ACHN (cell line): ENCODE results near the gene SFT2D1.

Source experiments
- DNase-seq: peaks from one replicate; pipeline ENCODE4 v3.0.0-alpha.2; 2015
- in situ Hi-C: cut with HindIII; loops from 2 replicates; pipeline ENCODE4 v1.10.0; 2017; ENCODE audit warnings: low sequenced_read_pairs, low pct_ligation_motif_present, low pct_unique_long_range_greater_than_20kb

SFT2D1 gene

GRCh38 chr6:166341977-166342348 is 382 bp downstream of the SFT2D1 start:
- DNase-seq: peak; percentile 2
- in situ Hi-C loops: no loop called here

DNA sequence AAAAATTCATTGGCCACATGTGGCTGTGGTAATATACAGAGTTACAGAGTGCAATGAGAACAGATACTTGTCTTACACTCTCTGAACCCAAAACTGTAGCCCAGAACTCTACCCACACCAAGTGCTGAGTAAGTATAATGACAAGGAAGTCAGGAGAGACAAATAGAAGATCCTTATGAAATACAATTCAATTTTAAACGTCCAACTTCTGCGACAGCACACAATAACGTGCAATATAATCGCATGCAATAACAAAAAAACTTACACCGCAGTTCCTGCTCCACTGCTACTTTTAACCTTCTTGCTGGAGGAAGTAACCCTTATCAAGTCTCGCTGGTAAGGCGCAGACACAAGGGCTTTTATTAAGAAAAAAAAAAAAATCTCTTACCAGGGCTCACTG is 881 bp downstream of the SFT2D1 start:
- DNase-seq: no peak
- in situ Hi-C loops: no loop called here

DNA sequence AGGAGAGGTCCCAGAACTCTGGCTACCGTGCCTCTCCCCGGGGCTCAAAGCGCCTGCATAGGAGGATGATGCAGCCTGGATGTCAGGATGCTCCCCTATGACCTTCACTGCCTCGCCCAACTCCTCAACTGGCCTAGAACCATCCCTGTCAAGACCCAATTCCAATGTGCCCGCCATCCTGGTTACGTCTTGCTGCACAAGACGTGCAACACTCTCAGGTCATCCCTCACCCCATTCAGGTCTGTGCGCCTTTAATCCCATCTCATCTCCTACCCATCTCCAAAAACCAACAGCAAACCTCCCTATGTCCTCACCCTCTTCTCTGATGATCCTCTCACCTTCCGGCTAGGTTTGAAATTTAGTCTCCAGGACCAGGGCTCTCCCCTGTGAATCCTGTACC is 3.5 kb downstream of the SFT2D1 start:
- in situ Hi-C loops: no loop called here
- no peak for DNase-seq

DNA sequence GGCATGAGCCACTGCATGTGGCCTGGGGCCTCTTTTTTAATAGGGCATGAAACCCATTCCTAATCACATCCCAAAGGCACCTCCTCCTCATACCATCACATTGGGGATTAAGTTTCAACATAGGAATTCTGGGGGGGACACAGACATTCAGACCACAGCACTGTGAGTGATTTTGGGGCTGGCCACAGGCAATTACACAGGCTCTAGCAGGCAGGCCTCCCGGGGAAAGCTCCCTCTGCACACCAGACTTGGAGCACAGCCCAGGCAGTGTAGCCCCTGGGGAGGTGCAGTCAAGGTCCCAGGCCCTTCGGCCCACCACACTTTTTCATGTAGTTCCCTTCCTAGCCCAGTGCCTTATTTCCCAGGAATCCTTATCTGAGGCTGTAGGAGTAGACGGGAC is 5.5 kb downstream of the SFT2D1 start:
- DNase-seq: no peak
- in situ Hi-C loops: no loop called here

GRCh38 chr6:166335378-166336302 is 6.7 kb downstream of the SFT2D1 start:
- DNase-seq: no peak
- in situ Hi-C loops: no loop called here

DNA sequence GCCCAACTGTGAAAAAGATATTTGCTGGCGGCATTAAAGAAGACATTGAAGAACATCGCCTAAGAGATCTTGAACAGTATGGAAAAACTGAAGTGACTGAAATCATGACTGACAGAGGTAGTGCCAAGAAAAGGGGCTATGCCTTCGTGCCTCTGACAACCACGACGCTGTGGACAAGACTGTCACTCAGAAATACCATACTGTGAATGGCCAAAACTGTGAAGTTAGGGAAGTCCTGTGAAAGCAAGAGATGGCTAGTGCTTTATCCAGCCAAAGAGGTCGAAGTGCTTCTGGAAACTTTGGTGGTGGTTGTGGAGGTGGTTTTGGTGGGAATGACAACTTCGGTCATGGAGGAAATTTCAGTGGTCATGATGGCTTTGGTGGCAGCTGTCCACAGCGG is 7.5 kb downstream of the SFT2D1 start:
- no peak for DNase-seq
- in situ Hi-C loops: no loop called here

DNA sequence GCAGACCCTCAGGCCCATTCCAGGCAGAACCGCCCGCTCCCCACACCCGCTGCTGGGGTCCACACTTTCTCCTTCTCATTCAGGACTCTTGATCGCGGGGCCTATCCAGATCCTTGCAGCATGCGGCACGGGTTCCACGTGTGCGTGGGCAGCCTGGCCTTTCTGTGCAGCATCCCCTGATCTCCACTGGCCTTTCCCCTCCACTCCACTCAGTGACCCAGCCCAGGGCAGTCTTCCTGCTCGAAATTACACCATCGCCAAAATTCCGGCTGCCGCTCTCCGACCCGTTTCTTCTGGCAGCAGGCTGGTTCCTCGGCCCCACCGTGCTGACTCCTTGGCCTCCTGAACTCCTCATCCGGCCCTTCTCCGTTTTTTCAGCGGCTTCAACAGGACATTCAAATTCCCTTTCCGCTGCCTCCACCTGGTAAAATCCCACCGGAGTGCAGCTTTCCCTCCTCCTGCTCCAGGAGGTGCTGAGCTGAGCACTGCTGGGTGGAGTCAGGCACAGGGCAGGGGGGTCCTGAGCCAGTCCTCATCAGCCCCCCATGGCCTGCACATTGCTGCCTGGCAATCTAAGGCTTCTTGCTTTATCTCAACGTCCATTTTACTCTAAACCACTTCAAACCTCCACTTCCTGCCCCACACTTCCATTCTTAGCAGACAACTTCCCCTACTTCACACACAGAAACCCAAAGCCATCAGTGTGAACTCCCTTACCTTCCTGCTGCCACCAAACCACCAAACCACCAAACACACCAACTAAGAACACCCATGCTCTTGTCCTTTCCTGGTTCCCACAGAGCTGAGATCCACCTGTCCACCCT is 9.0 kb downstream of the SFT2D1 start:
- DNase-seq: no peak
- in situ Hi-C loops: no loop called here

GRCh38 chr6:166331503-166332415 is 10.6 kb downstream of the SFT2D1 start:
- in situ Hi-C loops: no loop called here
- no peak for DNase-seq

DNA sequence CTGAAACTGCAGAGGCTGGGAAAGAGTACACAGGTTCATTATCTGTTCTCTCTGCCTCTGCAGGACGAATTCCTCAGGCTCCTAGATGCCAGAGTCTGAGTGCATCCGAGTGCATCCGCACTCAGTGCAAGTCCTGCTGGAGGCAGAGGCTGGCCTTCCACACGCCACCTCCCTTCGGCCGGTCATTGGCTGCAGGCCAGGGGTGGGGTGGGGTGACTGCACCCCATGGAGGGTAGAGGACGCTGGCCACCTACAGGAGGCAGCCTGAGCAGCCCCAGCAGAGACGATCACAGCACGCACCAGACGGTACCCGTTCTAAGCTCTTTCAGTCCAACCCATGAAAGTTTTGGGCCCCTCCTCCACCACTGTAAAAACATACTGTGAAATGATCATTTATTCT is 11.7 kb downstream of the SFT2D1 start:
- in situ Hi-C loops: no loop called here
- peak; percentile 92 for DNase-seq

- DNase-seq: no peak
- in situ Hi-C loops: no loop called here
Measured at GRCh38 chr6:166325383-166326042, 16.8 kb downstream of the SFT2D1 start.

DNA sequence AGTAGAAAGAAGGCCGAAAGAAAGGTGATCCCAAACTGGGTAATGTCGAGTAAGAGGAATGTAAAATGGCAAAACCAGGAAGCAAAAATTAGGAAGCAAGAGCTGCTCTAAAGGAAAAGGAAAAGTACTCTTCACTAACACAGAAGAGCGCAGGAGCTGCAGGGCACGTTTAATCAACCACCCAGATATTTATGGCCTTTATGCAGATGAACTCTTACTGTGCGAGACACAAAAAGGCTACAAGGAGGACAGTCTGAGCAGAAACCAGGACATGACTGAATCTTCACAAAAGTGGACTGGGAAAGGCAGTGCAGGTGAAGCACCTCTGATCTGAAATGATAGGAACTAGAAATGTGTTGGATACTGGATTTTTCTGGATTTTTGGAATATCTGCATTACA is 18.9 kb downstream of the SFT2D1 start:
- no peak for DNase-seq
- in situ Hi-C loops: no loop called here

GRCh38 chr6:166318649-166319600 is 23.4 kb downstream of the SFT2D1 start:
- DNase-seq: no peak
- in situ Hi-C loops: no loop called here

DNA sequence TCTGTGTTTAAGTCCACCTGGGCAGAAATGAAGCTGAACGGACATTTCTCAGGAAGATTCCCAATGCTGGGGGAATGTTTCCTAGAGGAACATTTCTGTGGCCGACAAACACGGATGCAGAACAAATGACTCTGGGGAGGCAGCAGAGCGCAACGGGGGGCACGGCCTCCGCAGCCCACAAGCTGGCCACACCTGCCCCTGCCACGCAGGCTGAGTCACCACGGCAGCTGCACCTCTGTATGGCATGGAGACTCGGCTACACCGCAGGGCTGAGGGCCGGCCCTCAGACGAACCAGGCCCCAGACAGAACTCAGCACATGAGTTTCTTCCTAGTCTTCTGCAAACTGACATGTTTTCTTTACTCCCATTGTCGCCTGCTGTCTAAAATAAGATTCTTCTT is 24.1 kb downstream of the SFT2D1 start:
- in situ Hi-C loops: no loop called here
- DNase-seq: no peak

- in situ Hi-C loops: no loop called here
Measured at GRCh38 chr6:166317261-166318212, 24.8 kb downstream of the SFT2D1 start.

DNA sequence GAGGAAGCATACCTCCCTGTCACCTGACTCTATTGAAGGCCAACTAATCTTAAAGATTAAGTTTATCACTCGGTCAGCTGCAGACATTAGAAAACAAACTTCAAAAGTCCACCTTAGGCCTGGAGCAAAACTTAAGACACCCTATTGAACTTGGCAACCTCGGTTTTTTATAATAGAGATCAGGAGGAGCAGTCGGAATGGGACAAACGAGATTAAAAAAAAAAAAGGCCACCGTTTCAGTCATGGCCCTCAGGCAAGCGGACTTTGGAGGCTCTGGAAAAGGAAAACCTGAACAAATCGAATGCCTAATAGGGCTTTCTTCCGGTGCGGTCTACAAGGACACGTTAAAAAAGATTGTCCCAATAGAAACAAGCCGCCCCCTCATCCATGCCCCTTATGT is 26.9 kb downstream of the SFT2D1 start:
- no peak for DNase-seq
- in situ Hi-C loops: no loop called here

More at GRCh38 chr6:166317261-166318212, 24.8 kb downstream of the SFT2D1 start:
- DNase-seq: no peak

GRCh38 chr6:166314454-166314853 is 27.9 kb downstream of the SFT2D1 start:
- in situ Hi-C loops: no loop called here
- DNase-seq: no peak
